ENCODE results near the gene TBC1D16. TPM values are rescaled to one million over a fixed set of nuclear protein-coding genes. Genes with fewer than 3 reads are reported as not detected.

The TBC1D16 gene
- total and polyA plus RNA-seq, 8 donors, result 4.9 to 31.4 (median 19.7) TPM

DNA sequence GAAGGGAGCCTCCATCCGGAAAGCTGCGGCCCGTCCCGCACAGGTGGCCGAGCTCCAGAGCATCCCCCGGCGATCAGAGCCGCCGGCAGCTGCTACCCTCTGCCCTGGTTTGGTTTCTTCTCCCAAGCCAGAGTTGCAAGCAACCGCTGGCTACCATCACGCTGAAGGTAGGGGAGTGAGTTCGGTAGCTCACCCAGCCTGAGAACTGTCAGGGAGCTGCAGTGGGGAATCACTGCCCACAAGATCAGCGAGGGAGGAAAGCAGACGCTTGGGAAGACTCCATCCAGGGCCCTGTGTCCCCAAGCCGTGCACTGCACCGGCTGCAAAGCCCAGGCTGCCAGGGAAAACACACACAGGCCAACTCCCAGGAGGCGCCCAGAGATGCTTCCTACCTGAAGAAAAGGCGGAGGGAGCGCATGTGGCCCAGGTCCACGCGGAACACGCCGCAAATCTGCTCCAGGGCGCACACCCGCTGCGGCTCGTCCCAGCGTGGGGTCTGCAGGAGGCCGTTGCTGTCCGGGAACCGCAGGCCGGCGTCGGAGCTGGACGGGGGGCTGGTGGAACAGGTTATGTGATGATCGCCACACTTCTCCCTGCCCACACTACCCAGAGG lies 83.3 kb downstream of the TBC1D16 start:
- peak in 4 of 6 donors; percentile 23 to 73 (median 46) for DNase-seq
- Histone ChIP-seq H3K4me1 (peaks cover 33 to 37% (median 33%) of the 10 kb centered on the region in 3 donors), H3K4me3 (no peak overlapping the region), H3K9me3 (no peaks in the 10 kb centered on the region), H3K36me3 (peaks cover 0 to 13% (median 0%) of the 10 kb centered on the region in 3 donors), H3K27me3 (no peaks in the 10 kb centered on the region), H3K27ac (peak overlapping the region; percentile 57 to 85 (median 74))
- intact Hi-C loops (cut with DNase I), result no loop called here
- WGBS, 2 donors, result 63 to 70% methylated on average over 36 of the region's 36 CpGs
- no peak for FAIRE-seq
- ATAC-seq, result peak in 3 of 4 donors; percentile 2 to 3 (median 2)
- TF ChIP-seq, protein P1, sequence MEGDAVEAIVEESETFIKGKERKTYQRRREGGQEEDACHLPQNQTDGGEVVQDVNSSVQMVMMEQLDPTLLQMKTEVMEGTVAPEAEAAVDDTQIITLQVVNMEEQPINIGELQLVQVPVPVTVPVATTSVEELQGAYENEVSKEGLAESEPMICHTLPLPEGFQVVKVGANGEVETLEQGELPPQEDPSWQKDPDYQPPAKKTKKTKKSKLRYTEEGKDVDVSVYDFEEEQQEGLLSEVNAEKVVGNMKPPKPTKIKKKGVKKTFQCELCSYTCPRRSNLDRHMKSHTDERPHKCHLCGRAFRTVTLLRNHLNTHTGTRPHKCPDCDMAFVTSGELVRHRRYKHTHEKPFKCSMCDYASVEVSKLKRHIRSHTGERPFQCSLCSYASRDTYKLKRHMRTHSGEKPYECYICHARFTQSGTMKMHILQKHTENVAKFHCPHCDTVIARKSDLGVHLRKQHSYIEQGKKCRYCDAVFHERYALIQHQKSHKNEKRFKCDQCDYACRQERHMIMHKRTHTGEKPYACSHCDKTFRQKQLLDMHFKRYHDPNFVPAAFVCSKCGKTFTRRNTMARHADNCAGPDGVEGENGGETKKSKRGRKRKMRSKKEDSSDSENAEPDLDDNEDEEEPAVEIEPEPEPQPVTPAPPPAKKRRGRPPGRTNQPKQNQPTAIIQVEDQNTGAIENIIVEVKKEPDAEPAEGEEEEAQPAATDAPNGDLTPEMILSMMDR (IDR thresholded peaks at IDR 0.05), result no peak

DNA sequence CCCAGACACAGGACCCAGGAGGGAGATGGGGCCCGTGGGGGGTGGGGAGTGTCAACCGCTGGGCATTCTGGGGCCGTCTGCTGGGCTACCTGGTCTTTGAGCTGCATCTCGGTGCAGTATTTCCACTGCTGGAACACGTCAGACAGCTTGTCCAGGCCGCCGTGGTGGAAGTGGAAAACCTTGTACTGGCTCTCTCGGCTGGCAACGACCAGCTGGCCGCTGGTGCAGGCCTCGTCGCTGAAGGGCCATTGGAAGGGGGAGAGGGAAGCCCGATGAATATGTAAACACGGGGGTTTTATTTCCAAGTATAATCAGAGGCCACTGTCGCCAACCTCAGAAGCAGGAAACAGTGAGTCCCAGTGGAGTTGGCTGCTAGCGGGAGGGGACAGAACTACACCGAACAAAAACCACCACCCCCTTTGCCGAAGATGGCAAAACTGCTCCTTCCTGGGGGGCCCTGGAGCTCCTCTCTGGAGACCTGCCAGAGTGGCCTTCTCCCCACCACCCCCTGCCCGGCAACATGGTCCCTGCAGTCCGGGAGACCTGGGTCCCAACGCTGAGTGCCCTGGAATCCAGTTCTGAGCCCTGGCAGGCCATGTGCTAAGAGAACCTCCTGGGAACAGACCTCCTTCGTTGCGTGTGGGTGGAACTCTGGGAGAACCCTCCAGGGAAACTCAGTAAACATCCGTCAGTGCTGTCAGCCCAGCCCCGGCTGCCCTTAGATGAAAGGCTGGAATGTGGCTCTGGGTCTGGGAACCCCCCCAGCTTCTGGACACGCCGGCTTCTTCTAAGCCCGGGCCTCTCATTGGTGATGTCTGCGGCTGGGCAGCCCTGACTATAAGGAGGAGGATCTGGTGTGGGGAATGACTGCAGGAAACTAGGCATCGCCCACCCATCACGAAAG lies 84.1 kb downstream of the TBC1D16 start:
- FAIRE-seq, result no peak

DNA sequence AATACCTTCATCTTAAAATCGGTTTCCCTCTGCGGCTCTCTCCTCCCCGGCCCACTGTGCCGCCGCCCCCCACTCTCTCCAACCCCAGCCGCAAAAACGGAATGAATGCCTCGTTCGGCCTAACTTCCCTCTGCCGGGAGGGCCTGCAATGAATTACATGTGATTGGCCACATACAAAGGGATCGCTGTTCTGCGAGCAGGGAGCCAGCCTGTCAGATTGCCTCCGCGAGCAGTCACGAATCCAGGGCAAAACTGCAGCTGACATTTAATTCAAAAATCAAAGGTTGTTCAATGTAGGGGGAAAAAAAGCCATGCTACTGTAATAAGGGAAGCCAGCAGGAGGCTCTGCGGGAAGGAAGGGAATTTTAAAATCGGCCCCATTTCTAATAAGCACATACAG lies 84.9 kb downstream of the TBC1D16 start:
- Histone ChIP-seq H3K4me3 (no peak overlapping the region), H3K9me3 (no peaks in the 10 kb centered on the region), H3K27me3 (no peaks in the 10 kb centered on the region), H3K36me3 (peaks cover 0 to 13% (median 0%) of the 10 kb centered on the region in 3 donors), H3K4me1 (peaks cover 33 to 37% (median 33%) of the 10 kb centered on the region in 3 donors), H3K27ac (peak overlapping the region; percentile 57 to 85 (median 74))
- DNase-seq, result peak in 4 of 6 donors; percentile 34 to 56 (median 39)
- TF ChIP-seq, protein P1 (IDR thresholded peaks at IDR 0.05), result no peak
- 18 to 25% methylated on average over 17 of the region's 17 CpGs for WGBS, 2 donors
- ATAC-seq, result peak; percentile 26 to 46 (median 34)
- intact Hi-C loops (cut with DNase I), result no loop called here
- FAIRE-seq, result no peak

More for the DNA sequence above, 84.1 kb downstream of the TBC1D16 start:
- TF ChIP-seq, protein P1 (IDR thresholded peaks at IDR 0.05), result no peak
- H3K9me3 ChIP-seq, result no peaks in the 10 kb centered on the region
- peaks cover 33 to 37% (median 33%) of the 10 kb centered on the region in 3 donors for H3K4me1 ChIP-seq
- WGBS, 2 donors, result 17 to 20% methylated on average over 31 of the region's 31 CpGs
- H3K36me3 ChIP-seq, result peaks cover 0 to 13% (median 0%) of the 10 kb centered on the region in 3 donors
- peak; percentile 69 to 88 (median 76) for DNase-seq
- intact Hi-C loops (cut with DNase I), result no loop called here
- H3K4me3 ChIP-seq, result no peak overlapping the region
- H3K27me3 ChIP-seq, result no peaks in the 10 kb centered on the region
- H3K27ac ChIP-seq, result peak overlapping the region; percentile 57 to 85 (median 74)
- peak; percentile 74 to 80 (median 74) for ATAC-seq

DNA sequence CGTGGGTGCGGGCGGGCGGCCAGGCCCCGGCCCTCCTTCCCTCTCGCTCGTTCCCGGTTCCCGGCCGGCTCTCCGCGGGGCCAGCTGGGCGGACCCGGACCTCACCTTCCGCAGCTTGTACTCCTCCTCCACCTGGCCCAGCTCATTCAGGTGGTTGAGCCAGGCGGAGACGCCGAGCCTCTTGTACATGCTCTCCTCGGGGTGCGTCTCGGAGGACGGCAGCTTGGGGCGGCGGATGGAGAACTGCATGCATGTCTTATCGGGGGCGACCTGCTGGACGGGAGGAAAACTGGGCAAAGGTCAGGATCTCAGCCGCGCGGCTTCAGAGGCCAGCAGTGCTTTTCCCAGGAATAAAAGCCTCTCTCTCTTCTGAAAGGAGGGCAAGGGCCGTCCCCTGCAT lies 85.4 kb downstream of the TBC1D16 start:
- Histone ChIP-seq H3K36me3 (peaks cover 0 to 13% (median 0%) of the 10 kb centered on the region in 3 donors), H3K4me3 (no peak overlapping the region)
- WGBS, 2 donors, result 37 to 50% methylated on average over 30 to 31 of the region's 31 CpGs

More for the DNA sequence above, 85.4 kb downstream of the TBC1D16 start:
- ATAC-seq, result peak; percentile 13 to 33 (median 30)
- H3K27ac ChIP-seq, result peak overlapping the region; percentile 57 to 85 (median 74)
- peak; percentile 41 to 81 (median 55) for DNase-seq
- peaks cover 33 to 37% (median 33%) of the 10 kb centered on the region in 3 donors for H3K4me1 ChIP-seq
- H3K9me3 ChIP-seq, result no peaks in the 10 kb centered on the region
- TF ChIP-seq, protein P1 (IDR thresholded peaks at IDR 0.05), result no peak
- H3K27me3 ChIP-seq, result no peaks in the 10 kb centered on the region
- no peak for FAIRE-seq
- intact Hi-C loops (cut with DNase I), result no loop called here

Measured in pancreas (tissue), 10 donors.